ENCODE measurements around the gene DIAPH3.

Gene DIAPH3

DNA sequence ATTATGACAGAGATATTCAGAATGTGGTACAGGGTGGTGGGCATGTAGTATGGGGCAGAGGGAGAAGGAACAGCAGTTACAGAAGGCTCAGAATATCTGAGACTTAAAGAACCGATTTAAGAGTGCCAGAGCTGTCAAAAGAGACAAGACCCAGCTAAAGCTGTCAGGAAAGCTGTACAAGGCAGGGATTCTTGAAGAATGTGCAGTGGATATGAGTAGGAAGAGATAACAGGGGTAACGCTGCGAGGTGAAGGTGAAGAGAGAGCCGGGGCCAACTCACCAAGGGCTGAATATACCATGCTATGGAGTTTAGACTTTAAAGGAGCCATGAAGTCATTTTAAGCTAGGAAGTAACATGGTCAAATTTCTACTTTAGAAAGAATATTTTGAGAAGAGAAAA, 381.0 kb downstream of the DIAPH3 start:
- ChIA-PET CTCF (interaction anchor here (1.6 to 3.8 kb wide), 2 partner anchors 12 to 16 kb away, joined by 6 to 16 read pairs; no protein-coding TSS in a partner anchor), POLR2A (no interaction called here)

DNA sequence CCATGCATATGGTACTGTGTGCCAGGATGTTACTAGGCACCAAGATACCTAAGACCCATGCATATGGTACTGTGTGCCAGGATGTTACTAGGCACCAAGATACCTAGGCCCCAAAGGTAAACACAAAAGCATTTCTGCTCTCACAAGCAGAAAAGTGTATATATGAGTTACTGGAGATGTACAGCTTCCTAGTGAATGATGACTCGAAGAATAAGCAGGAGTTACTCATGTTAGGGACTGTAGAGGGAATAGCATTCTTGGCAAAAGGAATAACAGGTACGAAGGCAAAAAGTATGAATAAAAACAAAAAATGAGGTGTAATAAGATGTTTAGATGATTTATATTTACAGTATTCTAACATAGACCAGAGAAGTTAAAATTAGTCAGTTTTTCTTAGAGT, 383.7 kb downstream of the DIAPH3 start:
- ChIA-PET CTCF (interaction anchor here (0.9 to 1.4 kb wide), 2 partner anchors 9 to 11 kb away, joined by 3 read pairs; no protein-coding TSS in a partner anchor), POLR2A (no interaction called here)
- TF ChIP-seq, protein P1, sequence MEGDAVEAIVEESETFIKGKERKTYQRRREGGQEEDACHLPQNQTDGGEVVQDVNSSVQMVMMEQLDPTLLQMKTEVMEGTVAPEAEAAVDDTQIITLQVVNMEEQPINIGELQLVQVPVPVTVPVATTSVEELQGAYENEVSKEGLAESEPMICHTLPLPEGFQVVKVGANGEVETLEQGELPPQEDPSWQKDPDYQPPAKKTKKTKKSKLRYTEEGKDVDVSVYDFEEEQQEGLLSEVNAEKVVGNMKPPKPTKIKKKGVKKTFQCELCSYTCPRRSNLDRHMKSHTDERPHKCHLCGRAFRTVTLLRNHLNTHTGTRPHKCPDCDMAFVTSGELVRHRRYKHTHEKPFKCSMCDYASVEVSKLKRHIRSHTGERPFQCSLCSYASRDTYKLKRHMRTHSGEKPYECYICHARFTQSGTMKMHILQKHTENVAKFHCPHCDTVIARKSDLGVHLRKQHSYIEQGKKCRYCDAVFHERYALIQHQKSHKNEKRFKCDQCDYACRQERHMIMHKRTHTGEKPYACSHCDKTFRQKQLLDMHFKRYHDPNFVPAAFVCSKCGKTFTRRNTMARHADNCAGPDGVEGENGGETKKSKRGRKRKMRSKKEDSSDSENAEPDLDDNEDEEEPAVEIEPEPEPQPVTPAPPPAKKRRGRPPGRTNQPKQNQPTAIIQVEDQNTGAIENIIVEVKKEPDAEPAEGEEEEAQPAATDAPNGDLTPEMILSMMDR (IDR thresholded peaks at IDR 0.05; ENCODE audit: control extremely low read depth, extremely low read depth, low read depth, missing control alignments), result no peak
- DNase-seq (ENCODE audit: extremely low spot score), result no peak

More for the DNA sequence above, 381.0 kb downstream of the DIAPH3 start:
- TF ChIP-seq, protein P1 (IDR thresholded peaks at IDR 0.05; ENCODE audit: control extremely low read depth, extremely low read depth, low read depth, missing control alignments), result no peak
- DNase-seq (ENCODE audit: extremely low spot score), result no peak

DNA sequence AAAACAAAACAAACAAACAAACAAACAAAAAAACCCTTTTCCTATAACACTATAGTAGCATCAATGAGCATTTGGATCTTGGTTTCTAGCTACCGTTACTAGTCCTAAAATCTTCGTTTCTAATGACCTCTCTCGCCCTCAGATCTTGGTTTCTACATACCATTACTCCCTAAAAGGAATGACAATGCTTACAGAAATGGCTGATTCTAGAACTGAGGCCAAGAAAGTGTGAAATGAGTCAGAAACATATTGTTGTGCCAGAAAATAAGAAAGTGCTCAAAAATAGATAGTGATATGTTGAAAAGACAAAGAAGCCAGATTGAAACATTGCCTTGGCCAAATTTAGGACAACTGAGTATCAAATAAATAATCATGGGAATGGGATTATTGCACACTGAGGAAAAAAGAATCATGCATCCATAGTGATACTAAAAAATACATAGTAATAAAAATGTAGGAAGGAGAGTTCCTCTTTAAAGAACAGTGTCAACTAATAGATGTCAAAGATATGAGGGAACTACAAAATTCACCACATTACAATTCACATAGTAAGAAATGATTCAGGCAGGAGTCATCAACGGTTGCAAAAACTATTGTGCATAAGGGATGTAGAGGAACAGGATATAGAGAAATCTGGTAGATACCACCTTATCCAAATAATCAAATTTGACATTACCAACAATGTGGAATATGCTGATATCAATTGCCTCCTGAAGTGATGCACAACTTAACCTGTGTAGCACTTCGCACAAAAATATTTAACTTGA, 386.6 kb downstream of the DIAPH3 start:
- TF ChIP-seq, protein P1 (IDR thresholded peaks at IDR 0.05; ENCODE audit: control extremely low read depth, extremely low read depth, low read depth, missing control alignments), result no peak
- ChIA-PET CTCF (interaction anchor here (1.0 to 1.7 kb wide), 5 partner anchors 10 to 39 kb away, joined by 3 read pairs; no protein-coding TSS in a partner anchor), POLR2A (no interaction called here)
- no peak for DNase-seq (ENCODE audit: extremely low spot score)

DNA sequence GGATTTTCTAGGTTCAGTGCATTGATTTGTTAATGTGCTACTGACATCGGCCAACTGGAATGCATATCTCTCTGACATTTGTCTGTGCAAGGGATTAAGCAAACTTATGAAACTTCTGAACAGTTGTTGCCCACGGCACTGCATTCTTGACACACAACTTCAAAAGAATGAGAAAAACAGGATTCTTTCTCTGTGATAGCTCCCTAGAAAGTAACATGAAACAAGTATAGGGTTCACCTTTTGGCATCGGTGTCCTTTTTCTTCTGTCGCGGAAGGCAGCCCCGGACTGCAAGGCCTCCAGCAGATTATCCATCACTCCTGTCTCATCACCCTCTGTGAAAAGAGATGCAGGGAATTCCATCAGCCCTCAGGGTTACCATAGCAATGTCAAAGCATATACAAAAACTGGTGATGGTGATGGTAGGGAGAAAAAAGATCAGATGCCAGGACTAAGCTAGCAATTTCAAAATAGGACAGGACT, 389.2 kb downstream of the DIAPH3 start:
- TF ChIP-seq, protein P1 (IDR thresholded peaks at IDR 0.05; ENCODE audit: control extremely low read depth, extremely low read depth, low read depth, missing control alignments), result no peak
- ChIA-PET CTCF (interaction anchor here (1.0 kb wide), 1 partner anchor 32 kb away, joined by 3 read pairs; no protein-coding TSS in a partner anchor), POLR2A (no interaction called here)
- DNase-seq (ENCODE audit: extremely low spot score), result no peak

DNA sequence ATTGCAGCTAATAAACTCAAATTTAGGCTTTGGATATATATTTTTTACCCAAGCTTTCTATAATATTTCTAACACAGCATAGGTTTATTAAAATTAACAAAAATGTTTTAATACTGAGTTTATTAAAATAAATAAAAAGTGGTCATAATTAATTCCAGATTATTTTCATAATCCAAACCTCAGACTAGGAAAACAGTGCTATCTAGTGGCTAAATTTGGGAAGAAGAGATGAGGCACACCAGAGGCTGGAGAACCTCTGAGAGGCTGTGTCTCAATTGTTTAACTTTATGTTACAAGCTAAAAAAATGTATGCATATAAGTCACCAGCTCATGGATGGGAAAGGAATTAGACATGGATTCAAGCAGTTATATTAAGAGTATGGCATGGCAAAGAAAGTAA, 392.5 kb downstream of the DIAPH3 start:
- no peak for DNase-seq (ENCODE audit: extremely low spot score)
- POLR2A ChIA-PET, result no interaction called here
- TF ChIP-seq, protein P1 (IDR thresholded peaks at IDR 0.05; ENCODE audit: control extremely low read depth, extremely low read depth, low read depth, missing control alignments), result peak; percentile 29
- CTCF ChIA-PET, result interaction anchor here (0.8 to 2.9 kb wide), 13 partner anchors 11 to 93 kb away, joined by 3 to 16 read pairs (median 5); no protein-coding TSS in a partner anchor

DNA sequence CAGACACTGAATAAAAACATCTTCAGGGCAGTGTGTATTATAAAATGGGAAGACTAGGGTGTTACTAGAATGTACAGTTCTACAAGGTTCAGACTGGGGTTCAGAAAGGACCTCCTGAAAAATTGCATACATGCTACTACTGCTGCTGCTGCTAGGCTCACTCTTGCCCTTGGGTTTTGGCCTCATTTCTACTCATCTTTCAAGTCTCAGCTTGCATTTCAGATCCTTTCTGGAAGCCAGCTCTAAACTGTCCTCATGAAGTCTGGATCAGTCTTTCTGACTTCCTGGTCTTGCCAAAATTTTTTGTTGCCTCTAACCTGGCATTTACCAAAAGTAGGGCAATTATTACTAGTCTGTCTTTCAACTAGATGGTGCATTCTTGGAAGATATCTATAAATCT, 393.3 kb downstream of the DIAPH3 start:
- DNase-seq (ENCODE audit: extremely low spot score), result no peak
- TF ChIP-seq, protein P1 (IDR thresholded peaks at IDR 0.05; ENCODE audit: control extremely low read depth, extremely low read depth, low read depth, missing control alignments), result no peak
- ChIA-PET CTCF (interaction anchor here (0.8 to 2.9 kb wide), 13 partner anchors 9 to 376 kb away, joined by 3 to 16 read pairs (median 5); no protein-coding TSS in a partner anchor), POLR2A (no interaction called here)

Measured in GM10248 (cell line).